Measurements from ENCODE around the gene GPR160.

- TF ChIP-seq POLR2A (IDR thresholded peaks at IDR 0.05): no peak
- no peak for TF ChIP-seq EP300 (IDR thresholded peaks at IDR 0.05)
These were observed 90.6 kb downstream of the GPR160 start for GRCh38 chr3:170128259-170128976.

Measured in tibial nerve (tissue), 3 donors.